Measurements from ENCODE around the gene MEGF9. TPM values are rescaled to one million over a fixed set of nuclear protein-coding genes. Genes with fewer than 3 reads are reported as not detected.

MEGF9 gene
- total and polyA plus RNA-seq, 7 donors: 2.5 to 21.0 (median 11.8) TPM

- Histone ChIP-seq H3K27ac (no peak overlapping the region), H3K9me3 (no peaks in the 10 kb centered on the region), H3K27me3 (no peaks in the 10 kb centered on the region), H3K36me3 (no peaks in the 10 kb centered on the region), H3K4me3 (no peak overlapping the region), H3K4me1 (no peaks in the 10 kb centered on the region)
- intact Hi-C loops (cut with DNase I): no loop called here
- DNase-seq: no peak
- 28 to 65% methylated on average over 2 of the region's 2 CpGs for WGBS, 2 donors
- no peak for TF ChIP-seq POLR2AphosphoS5 (IDR thresholded peaks at IDR 0.05)
- no peak for TF ChIP-seq POLR2A (IDR thresholded peaks at IDR 0.05)
- TF ChIP-seq EP300 (IDR thresholded peaks at IDR 0.05): no peak
- TF ChIP-seq CTCF (IDR thresholded peaks at IDR 0.05): no peak
Measured at GRCh38 chr9:120627073-120627472, 87.2 kb downstream of the MEGF9 start.

- Histone ChIP-seq H3K27ac (no peak overlapping the region), H3K9me3 (no peaks in the 10 kb centered on the region), H3K4me1 (no peaks in the 10 kb centered on the region), H3K36me3 (no peaks in the 10 kb centered on the region), H3K4me3 (no peak overlapping the region), H3K27me3 (no peaks in the 10 kb centered on the region)
- no peak for DNase-seq
- TF ChIP-seq EP300 (IDR thresholded peaks at IDR 0.05): no peak
- TF ChIP-seq POLR2AphosphoS5 (IDR thresholded peaks at IDR 0.05): no peak
- no peak for TF ChIP-seq POLR2A (IDR thresholded peaks at IDR 0.05)
- TF ChIP-seq CTCF (IDR thresholded peaks at IDR 0.05): no peak
- WGBS, 2 donors: 40 to 81% methylated on average over 1 of the region's 1 CpG
- intact Hi-C loops (cut with DNase I): no loop called here
Measured at GRCh38 chr9:120626512-120626911, 87.8 kb downstream of the MEGF9 start.

- H3K4me1 ChIP-seq: no peaks in the 10 kb centered on the region
- no peaks in the 10 kb centered on the region for H3K27me3 ChIP-seq
- no peak overlapping the region for H3K4me3 ChIP-seq
- TF ChIP-seq EP300 (IDR thresholded peaks at IDR 0.05): no peak
- no peak for TF ChIP-seq POLR2AphosphoS5 (IDR thresholded peaks at IDR 0.05)
- TF ChIP-seq POLR2A (IDR thresholded peaks at IDR 0.05): no peak
- TF ChIP-seq CTCF (IDR thresholded peaks at IDR 0.05): no peak
- 87 to 94% methylated on average over 6 of the region's 6 CpGs for WGBS, 2 donors
- no peaks in the 10 kb centered on the region for H3K36me3 ChIP-seq
- no peak for DNase-seq
- peak overlapping the region in 1 of 4 donors; percentile 28 for H3K27ac ChIP-seq
- intact Hi-C loops (cut with DNase I): no loop called here
- no peaks in the 10 kb centered on the region for H3K9me3 ChIP-seq
Measured at GRCh38 chr9:120625222-120625621, 89.0 kb downstream of the MEGF9 start.

GRCh38 chr9:120622790-120623189, 91.5 kb downstream of the MEGF9 start:
- DNase-seq: no peak
- intact Hi-C loops (cut with DNase I): no loop called here
- no peaks in the 10 kb centered on the region for H3K36me3 ChIP-seq

More at GRCh38 chr9:120622790-120623189, 91.5 kb downstream of the MEGF9 start:
- TF ChIP-seq EP300 (IDR thresholded peaks at IDR 0.05) (no peak), CTCF (IDR thresholded peaks at IDR 0.05) (no peak), POLR2A (IDR thresholded peaks at IDR 0.05) (no peak), POLR2AphosphoS5 (IDR thresholded peaks at IDR 0.05) (no peak)
- Histone ChIP-seq H3K4me3 (no peak overlapping the region), H3K4me1 (peaks cover 0 to 3% (median 0%) of the 10 kb centered on the region in 4 donors), H3K27me3 (no peaks in the 10 kb centered on the region), H3K27ac (no peak overlapping the region), H3K9me3 (no peaks in the 10 kb centered on the region)

All from sigmoid colon (tissue), 7 donors.